Endothelial cell of umbilical vein (primary cell): ENCODE data around the gene CAMK2B. TPM values are rescaled to one million over a fixed set of nuclear protein-coding genes. Genes with fewer than 3 reads are reported as not detected.

Experiments
- BruUV-seq: library from RNA; stranded (reverse); fragments of 400-500 nt; replicated peaks from 2 replicates; lab custom pipeline; 2021; lab: Mats Ljungman, UMichigan
- CTCF ChIA-PET: fragments of 300-600, 350-600 bp; sonication (Branson Sonifier 250); formaldehyde crosslinking; loops from one replicate; lab custom pipeline; 2021; ENCODE audit warnings: antibody characterized with exemption, inconsistent platforms; lab: Charles Lee
- POLR2A ChIA-PET: fragments of 300-600, 350-600 bp; sonication (Branson Sonifier 250); formaldehyde crosslinking; loops from one replicate; lab custom pipeline; 2021; ENCODE audit warnings: antibody characterized with exemption, inconsistent platforms; lab: Charles Lee
- DNase-seq: peaks from one replicate; pipeline ENCODE4 v3.0.0-alpha.2; 2011; ENCODE audit warnings: low read depth, low spot score
- FAIRE-seq: peaks from 2 replicates; lab custom pipeline; 2011; peaks lifted over from hg19 to GRCh38; lab: Jason Lieb, UNC
- H2AFZ ChIP-seq: 2 replicates; pipeline ENCODE4 v1.6.0; 2012; ENCODE audit warnings: low read depth, low read length, control low read depth, inconsistent platforms
- H3K27ac ChIP-seq: 2 replicates; pipeline ENCODE4 v1.5.1; 2011; ENCODE audit warnings: low read depth, mild to moderate bottlenecking, control low read depth, low read length, moderate library complexity; ENCODE audit not compliant: insufficient read depth
- H3K27me3 ChIP-seq, 2 experiments: 2 replicates each; pipeline versions ENCODE4 v1.6.0 to v1.6.1; 2011; ENCODE audit warnings: low read length in 2 of 2, mixed read lengths in 1 of 2; ENCODE audit not compliant: control insufficient read depth in 2 of 2, insufficient read depth in 2 of 2
- H3K36me3 ChIP-seq, 2 experiments: 2 replicates in 1 of 2; 3 replicates in 1 of 2; pipeline ENCODE4 v1.5.1; 2011; ENCODE audit warnings: low read length in 2 of 2, mild to moderate bottlenecking in 1 of 2, moderate library complexity in 1 of 2; ENCODE audit not compliant: control insufficient read depth in 2 of 2, insufficient read depth in 2 of 2; ENCODE audit errors: extremely low read depth in 1 of 2
- H3K4me1 ChIP-seq: 3 replicates; pipeline ENCODE4 v1.5.1; 2011; ENCODE audit warnings: mild to moderate bottlenecking, low read length; ENCODE audit not compliant: control insufficient read depth, insufficient read depth; ENCODE audit errors: extremely low read depth
- H3K4me2 ChIP-seq: 2 replicates; pipeline ENCODE4 v1.6.1; 2011; ENCODE audit warnings: low read length, control low read depth, mixed read lengths; ENCODE audit not compliant: insufficient read depth
- H3K4me3 ChIP-seq, 3 experiments: fragments of 200-600 bp in 1 of 3; sonication (generic), shearing (Covaris generic) in 1 of 3; replicated peaks in 1 of 3; 2 replicates each; pipeline ENCODE4 v1.5.1; 2011 to 2016; ENCODE audit warnings: control low read depth in 3 of 3, low read length in 3 of 3, mild to moderate bottlenecking in 2 of 3, inconsistent platforms in 1 of 3, low read depth in 1 of 3, moderate library complexity in 1 of 3; ENCODE audit not compliant: insufficient read depth in 1 of 3
- H3K79me2 ChIP-seq: 2 replicates; pipeline ENCODE4 v1.6.0; 2012; ENCODE audit warnings: low read length, inconsistent platforms; ENCODE audit not compliant: control insufficient read depth, insufficient read depth
- H3K9ac ChIP-seq: replicated peaks from 2 replicates; pipeline ENCODE3; 2011; ENCODE audit warnings: low read length, control low read depth; ENCODE audit not compliant: insufficient read depth; ENCODE audit errors: extremely low read depth
- H3K9me1 ChIP-seq: replicated peaks from 3 replicates; pipeline ENCODE4 v1.6.0; 2011; ENCODE audit warnings: mild to moderate bottlenecking, low read length; ENCODE audit not compliant: control insufficient read depth, insufficient read depth; ENCODE audit errors: extremely low read depth
- H3K9me3 ChIP-seq: replicated peaks from 2 replicates; pipeline ENCODE4 v1.5.1; 2012; ENCODE audit warnings: low read length, inconsistent platforms; ENCODE audit not compliant: control insufficient read depth, insufficient read depth
- H4K20me1 ChIP-seq: replicated peaks from 2 replicates; pipeline ENCODE3; 2011; ENCODE audit warnings: mild to moderate bottlenecking, low read length; ENCODE audit not compliant: control insufficient read depth, insufficient read depth; ENCODE audit errors: extremely low read depth
- EZH2 ChIP-seq: IDR thresholded peaks from 2 replicates; pipeline ENCODE4 v1.6.1; 2012; ENCODE audit warnings: borderline replicate concordance, low read depth, mild to moderate bottlenecking, moderate library complexity, low read length, inconsistent platforms; ENCODE audit not compliant: severe bottlenecking
- GATA2 ChIP-seq: IDR thresholded peaks from 2 replicates; pipeline ENCODE4 v1.7.0; 2011; ENCODE audit warnings: low read depth, mild to moderate bottlenecking, moderate library complexity, mixed read lengths, low read length; ENCODE audit not compliant: insufficient read length, insufficient read depth
- MYC ChIP-seq: IDR thresholded peaks from one replicate; pipeline ENCODE4 v1.6.1; 2011; ENCODE audit warnings: mild to moderate bottlenecking, low read depth, low read length
- POLR2A ChIP-seq: IDR thresholded peaks from 2 replicates; pipeline ENCODE4 v1.6.1; 2012; ENCODE audit warnings: low read depth, mild to moderate bottlenecking, control low read depth, low read length
- POLR2AphosphoS5 ChIP-seq: IDR thresholded peaks from 2 replicates; pipeline ENCODE4 v1.6.1; 2012; ENCODE audit warnings: low read depth, mild to moderate bottlenecking, control low read depth, low read length, moderate library complexity; ENCODE audit not compliant: insufficient read depth
- dilution Hi-C: fragments of 300-500 bp; cut with MboI; formaldehyde crosslinking; loops from one replicate; pipeline ENCODE4 v1.15.0; 2019; ENCODE audit warnings: low sequenced_read_pairs; ENCODE audit not compliant: extremely low pct_ligation_motif_present
- intact Hi-C: fragments of 100-400 bp; cut with micrococcal nuclease; formaldehyde crosslinking; loops from one replicate; pipeline ENCODE4 v1.10.0; 2022
- polyA plus RNA-seq, 4 experiments: library from polyadenylated mRNA; depleted of rRNA in 3 of 4; stranded (reverse) in 3 of 4; unstranded in 1 of 4; fragments of >200 nt; gene quantifications; 2 replicates each; pipeline versions ENCODE4 v1.2.1 to v1.2.3, GENCODE V29; 2011 to 2012; ENCODE audit warnings: missing spikeins in 1 of 4
- total RNA-seq: library from RNA; stranded (reverse); gene quantifications from 2 replicates; pipeline ENCODE4 v1.2.3, GENCODE V29; 2021
- TF ChIP-seq, protein P1 (sequence below), 2 donors: IDR thresholded peaks; 1 replicate in 1 of 2; 2 replicates in 1 of 2; pipeline ENCODE4 v1.5.1; 2011; ENCODE audit warnings: low read length in 2 of 2, mild to moderate bottlenecking in 2 of 2, moderate library complexity in 2 of 2, control low read depth in 1 of 2, inconsistent platforms in 1 of 2, low read depth in 1 of 2; ENCODE audit not compliant: insufficient read depth in 1 of 2; ENCODE audit errors: extremely low read depth in 1 of 2

CAMK2B gene
- total and polyA plus RNA-seq, 2 donors (not counting 3 experiments of a cell fraction or from before 2014, with no cell fraction given): 0.57 to 1.6 TPM

DNA sequence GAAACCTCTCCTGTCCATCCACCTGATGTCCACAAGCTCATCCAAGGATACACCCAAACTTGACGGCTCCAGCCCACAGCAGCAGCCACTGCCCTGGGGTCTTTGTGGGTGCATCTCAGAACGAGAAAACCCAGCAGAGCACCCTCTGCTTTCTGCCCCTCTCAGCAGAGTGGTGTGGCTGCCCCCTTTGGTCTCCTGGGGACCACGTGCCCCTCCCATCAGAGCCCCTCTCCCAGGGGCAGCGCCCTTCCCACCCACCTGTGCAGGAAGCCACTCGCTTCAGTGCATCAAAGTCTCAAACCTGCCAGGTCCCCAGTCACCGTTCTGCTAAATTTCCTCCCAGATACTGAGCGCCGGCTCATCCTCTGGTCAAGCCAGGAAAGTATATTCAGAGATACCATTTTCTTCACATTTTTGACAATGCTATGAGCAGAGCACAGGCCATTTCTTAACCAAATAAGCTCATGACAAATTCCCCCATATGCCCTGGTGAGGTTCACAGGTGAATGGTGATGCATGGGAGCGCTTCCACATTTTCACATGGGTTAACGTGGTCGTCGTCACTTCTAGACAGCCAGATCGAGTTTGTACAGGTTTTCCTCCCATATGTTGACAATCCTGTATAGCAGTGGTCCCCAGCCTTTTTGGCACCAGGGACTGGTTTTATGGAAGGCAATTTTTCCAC, 32.4 kb downstream of the CAMK2B start:
- TF ChIP-seq MYC (no peak), GATA2 (no peak), EZH2 (no peak), POLR2AphosphoS5 (no peak), POLR2A (no peak)
- TF ChIP-seq, protein P1, sequence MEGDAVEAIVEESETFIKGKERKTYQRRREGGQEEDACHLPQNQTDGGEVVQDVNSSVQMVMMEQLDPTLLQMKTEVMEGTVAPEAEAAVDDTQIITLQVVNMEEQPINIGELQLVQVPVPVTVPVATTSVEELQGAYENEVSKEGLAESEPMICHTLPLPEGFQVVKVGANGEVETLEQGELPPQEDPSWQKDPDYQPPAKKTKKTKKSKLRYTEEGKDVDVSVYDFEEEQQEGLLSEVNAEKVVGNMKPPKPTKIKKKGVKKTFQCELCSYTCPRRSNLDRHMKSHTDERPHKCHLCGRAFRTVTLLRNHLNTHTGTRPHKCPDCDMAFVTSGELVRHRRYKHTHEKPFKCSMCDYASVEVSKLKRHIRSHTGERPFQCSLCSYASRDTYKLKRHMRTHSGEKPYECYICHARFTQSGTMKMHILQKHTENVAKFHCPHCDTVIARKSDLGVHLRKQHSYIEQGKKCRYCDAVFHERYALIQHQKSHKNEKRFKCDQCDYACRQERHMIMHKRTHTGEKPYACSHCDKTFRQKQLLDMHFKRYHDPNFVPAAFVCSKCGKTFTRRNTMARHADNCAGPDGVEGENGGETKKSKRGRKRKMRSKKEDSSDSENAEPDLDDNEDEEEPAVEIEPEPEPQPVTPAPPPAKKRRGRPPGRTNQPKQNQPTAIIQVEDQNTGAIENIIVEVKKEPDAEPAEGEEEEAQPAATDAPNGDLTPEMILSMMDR (IDR thresholded peaks at IDR 0.05; ENCODE audit: extremely low read depth in 1 of 2, insufficient read depth in 1 of 2, low read depth in 1 of 2, low read length in 2 of 2): no peak
- intact Hi-C loops (no loop called here), dilution Hi-C loops (no loop called here)
- no peaks in the 10 kb centered on the region for H3K36me3 ChIP-seq
- no peaks in the 10 kb centered on the region for H3K9me1 ChIP-seq
- peaks cover 14% of the 10 kb centered on the region for H3K4me1 ChIP-seq
- H3K9me3 ChIP-seq: no peaks in the 10 kb centered on the region
- H3K27ac ChIP-seq: no peak overlapping the region
- no TSS peak for BruUV-seq
- H3K9ac ChIP-seq: no peak overlapping the region
- no peak overlapping the region for H3K4me2 ChIP-seq
- POLR2A ChIA-PET: no interaction called here
- peaks cover 0 to 2% of the 10 kb centered on the region in 2 experiments for H3K27me3 ChIP-seq
- CTCF ChIA-PET: no interaction called here
- no peak overlapping the region for H3K4me3 ChIP-seq
- no peak overlapping the region for H2AFZ ChIP-seq
- no peaks in the 10 kb centered on the region for H3K79me2 ChIP-seq
- FAIRE-seq (no peak), DNase-seq (no peak)
- no peaks in the 10 kb centered on the region for H4K20me1 ChIP-seq
